ENCODE data around the gene IRGQ. TPM values are rescaled to one million over a fixed set of nuclear protein-coding genes. Genes with fewer than 3 reads are reported as not detected.

IRGQ gene
- polyA plus RNA-seq, 1 donor from 2014 or later = 156 TPM

DNA sequence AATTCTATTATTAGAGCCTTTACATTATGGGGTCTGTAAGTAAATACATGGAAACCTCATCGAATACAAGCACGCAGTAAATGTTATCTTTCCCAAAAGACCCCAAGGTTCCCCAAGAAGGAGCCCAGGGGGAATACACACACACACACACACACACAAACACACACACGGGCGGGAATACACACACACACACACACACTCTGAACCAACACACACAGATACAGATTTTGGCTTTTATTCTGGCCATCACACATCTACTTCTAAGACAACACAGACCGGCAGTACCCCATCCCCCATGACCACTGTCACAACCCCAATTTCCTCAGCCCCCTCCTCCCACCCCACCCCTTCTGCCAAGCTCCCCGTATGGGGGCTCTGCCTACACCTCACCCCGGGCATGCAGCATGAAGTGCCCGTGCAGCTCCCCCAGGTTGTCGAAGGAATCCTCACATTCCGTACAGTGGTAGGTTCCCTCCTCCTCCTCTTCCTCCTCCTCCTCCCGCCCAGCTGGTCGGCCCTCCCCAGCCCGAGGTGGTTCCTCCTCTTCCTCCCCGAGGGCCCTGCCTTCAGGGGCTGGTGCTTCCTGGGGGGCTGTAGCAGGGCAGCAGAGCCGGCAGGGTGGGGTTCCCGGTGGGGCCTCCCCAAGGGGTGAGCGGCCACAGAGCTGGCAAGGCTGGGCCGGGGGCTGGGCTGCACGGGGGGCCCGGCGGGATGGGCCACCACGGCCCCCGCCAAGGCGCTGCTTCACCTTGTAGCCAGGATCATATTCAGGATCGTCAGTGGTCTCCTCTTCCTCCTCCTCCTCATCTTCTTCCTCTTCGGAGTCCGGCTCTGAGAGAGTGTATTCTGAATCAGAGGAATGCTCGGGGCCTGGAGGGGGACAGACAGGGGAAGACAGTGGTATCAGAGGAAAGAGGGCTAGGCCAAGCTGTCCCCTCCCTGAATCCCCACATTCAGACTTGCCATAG is 11.6 kb upstream of the IRGQ start:
- TF ChIP-seq POLR2AphosphoS5 (IDR thresholded peaks at IDR 0.05) (no peak), TAF1 (IDR thresholded peaks at IDR 0.05; ENCODE audit: low read depth) (no peak), SMC3 (conservative IDR thresholded peaks at IDR 0.05; ENCODE audit: poor library complexity) (no peak), MXI1 (conservative IDR thresholded peaks at IDR 0.05; ENCODE audit: poor library complexity, severe bottlenecking) (no peak), RAD21 (conservative IDR thresholded peaks at IDR 0.05) (no peak), EZH2 (IDR thresholded peaks at IDR 0.05; ENCODE audit: borderline replicate concordance, insufficient read depth, low read length, poor library complexity, severe bottlenecking) (no peak)
- TF ChIP-seq, protein P1, sequence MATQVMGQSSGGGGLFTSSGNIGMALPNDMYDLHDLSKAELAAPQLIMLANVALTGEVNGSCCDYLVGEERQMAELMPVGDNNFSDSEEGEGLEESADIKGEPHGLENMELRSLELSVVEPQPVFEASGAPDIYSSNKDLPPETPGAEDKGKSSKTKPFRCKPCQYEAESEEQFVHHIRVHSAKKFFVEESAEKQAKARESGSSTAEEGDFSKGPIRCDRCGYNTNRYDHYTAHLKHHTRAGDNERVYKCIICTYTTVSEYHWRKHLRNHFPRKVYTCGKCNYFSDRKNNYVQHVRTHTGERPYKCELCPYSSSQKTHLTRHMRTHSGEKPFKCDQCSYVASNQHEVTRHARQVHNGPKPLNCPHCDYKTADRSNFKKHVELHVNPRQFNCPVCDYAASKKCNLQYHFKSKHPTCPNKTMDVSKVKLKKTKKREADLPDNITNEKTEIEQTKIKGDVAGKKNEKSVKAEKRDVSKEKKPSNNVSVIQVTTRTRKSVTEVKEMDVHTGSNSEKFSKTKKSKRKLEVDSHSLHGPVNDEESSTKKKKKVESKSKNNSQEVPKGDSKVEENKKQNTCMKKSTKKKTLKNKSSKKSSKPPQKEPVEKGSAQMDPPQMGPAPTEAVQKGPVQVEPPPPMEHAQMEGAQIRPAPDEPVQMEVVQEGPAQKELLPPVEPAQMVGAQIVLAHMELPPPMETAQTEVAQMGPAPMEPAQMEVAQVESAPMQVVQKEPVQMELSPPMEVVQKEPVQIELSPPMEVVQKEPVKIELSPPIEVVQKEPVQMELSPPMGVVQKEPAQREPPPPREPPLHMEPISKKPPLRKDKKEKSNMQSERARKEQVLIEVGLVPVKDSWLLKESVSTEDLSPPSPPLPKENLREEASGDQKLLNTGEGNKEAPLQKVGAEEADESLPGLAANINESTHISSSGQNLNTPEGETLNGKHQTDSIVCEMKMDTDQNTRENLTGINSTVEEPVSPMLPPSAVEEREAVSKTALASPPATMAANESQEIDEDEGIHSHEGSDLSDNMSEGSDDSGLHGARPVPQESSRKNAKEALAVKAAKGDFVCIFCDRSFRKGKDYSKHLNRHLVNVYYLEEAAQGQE (IDR thresholded peaks at IDR 0.05; ENCODE audit: borderline replicate concordance) = no peak
- Histone ChIP-seq H3K9me2 (ENCODE audit: insufficient read depth, low read length) (no peaks in the 10 kb centered on the region), H2AFZ (ENCODE audit: low read depth, low read length) (no peak overlapping the region), H3K9me3 (ENCODE audit: low read length) (no peaks in the 10 kb centered on the region), H3K4me2 (ENCODE audit: low read length) (no peak overlapping the region), H3K9ac (ENCODE audit: low read length) (no peak overlapping the region), H3K79me2 (replicated peaks; ENCODE audit: insufficient read depth, low read length) (peaks cover 7% of the 10 kb centered on the region), H3K36me3 (ENCODE audit: insufficient read depth, low read length) (no peaks in the 10 kb centered on the region), H3F3A (ENCODE audit: insufficient read depth, low read length, poor library complexity, severe bottlenecking) (no peaks in the 10 kb centered on the region), H3K27ac (ENCODE audit: low read length) (no peak overlapping the region), H3K4me3 (ENCODE audit: low read length) (no peak overlapping the region), H4K20me1 (ENCODE audit: insufficient read depth) (peaks cover 4% of the 10 kb centered on the region), H3K27me3 (ENCODE audit: insufficient read depth, low read depth, low read length) (no peaks in the 10 kb centered on the region)

DNA sequence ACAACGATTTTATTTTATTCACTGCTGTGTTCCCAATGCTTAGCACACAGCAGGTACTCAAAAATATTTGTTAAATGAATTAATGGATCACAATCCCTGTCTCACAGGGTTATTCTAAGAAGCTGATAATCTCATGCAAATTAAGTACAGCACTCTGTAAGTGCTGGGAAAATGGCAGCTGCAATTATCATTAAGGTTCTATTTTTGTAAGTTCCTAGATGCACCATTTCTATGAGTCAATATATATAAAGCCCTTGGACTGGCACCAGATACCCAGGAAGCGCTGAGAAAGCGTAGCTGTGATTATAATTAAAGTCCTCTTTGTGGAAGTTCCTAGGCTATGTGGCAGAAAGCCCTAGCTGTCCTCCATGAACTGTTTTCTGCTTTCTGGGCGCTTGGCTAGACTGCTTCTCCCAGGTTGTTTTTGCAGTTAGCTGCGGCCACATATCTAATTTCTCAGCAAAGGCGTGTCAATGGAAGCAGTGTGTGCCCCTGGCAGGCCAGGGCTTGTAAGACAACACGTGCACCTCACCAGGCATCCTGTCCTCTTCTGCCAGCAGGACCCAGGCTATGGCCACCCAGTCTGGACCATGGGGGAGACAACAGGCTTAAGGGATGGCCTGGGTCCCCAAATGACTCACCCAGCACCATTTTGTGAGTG is 10.8 kb upstream of the IRGQ start:
- H4K20me1 ChIP-seq (ENCODE audit: insufficient read depth) = no peaks in the 10 kb centered on the region
- no peak overlapping the region for H3K4me3 ChIP-seq (ENCODE audit: low read length)
- no peaks in the 10 kb centered on the region for H3K9me3 ChIP-seq (ENCODE audit: low read length)
- H3K4me2 ChIP-seq (ENCODE audit: low read length) = no peak overlapping the region
- no peak overlapping the region for H2AFZ ChIP-seq (ENCODE audit: low read depth, low read length)
- H3K9me2 ChIP-seq (ENCODE audit: insufficient read depth, low read length) = no peaks in the 10 kb centered on the region
- H3K27me3 ChIP-seq (ENCODE audit: insufficient read depth, low read depth, low read length) = no peaks in the 10 kb centered on the region
- no peaks in the 10 kb centered on the region for H3K36me3 ChIP-seq (ENCODE audit: insufficient read depth, low read length)
- H3K79me2 ChIP-seq (replicated peaks; ENCODE audit: insufficient read depth, low read length) = peaks cover under 1% of the 10 kb centered on the region
- H3K9ac ChIP-seq (ENCODE audit: low read length) = no peak overlapping the region
- TF ChIP-seq MXI1 (conservative IDR thresholded peaks at IDR 0.05; ENCODE audit: poor library complexity, severe bottlenecking) (no peak), EZH2 (IDR thresholded peaks at IDR 0.05; ENCODE audit: borderline replicate concordance, insufficient read depth, low read length, poor library complexity, severe bottlenecking) (no peak), POLR2AphosphoS5 (IDR thresholded peaks at IDR 0.05) (no peak), RAD21 (conservative IDR thresholded peaks at IDR 0.05) (no peak), SMC3 (conservative IDR thresholded peaks at IDR 0.05; ENCODE audit: poor library complexity) (no peak), TAF1 (IDR thresholded peaks at IDR 0.05; ENCODE audit: low read depth) (no peak), EP300 (conservative IDR thresholded peaks at IDR 0.05; ENCODE audit: poor library complexity, severe bottlenecking) (no peak)
- TF ChIP-seq, protein P1 (IDR thresholded peaks at IDR 0.05; ENCODE audit: borderline replicate concordance) = no peak
- TF ChIP-seq, protein P2, sequence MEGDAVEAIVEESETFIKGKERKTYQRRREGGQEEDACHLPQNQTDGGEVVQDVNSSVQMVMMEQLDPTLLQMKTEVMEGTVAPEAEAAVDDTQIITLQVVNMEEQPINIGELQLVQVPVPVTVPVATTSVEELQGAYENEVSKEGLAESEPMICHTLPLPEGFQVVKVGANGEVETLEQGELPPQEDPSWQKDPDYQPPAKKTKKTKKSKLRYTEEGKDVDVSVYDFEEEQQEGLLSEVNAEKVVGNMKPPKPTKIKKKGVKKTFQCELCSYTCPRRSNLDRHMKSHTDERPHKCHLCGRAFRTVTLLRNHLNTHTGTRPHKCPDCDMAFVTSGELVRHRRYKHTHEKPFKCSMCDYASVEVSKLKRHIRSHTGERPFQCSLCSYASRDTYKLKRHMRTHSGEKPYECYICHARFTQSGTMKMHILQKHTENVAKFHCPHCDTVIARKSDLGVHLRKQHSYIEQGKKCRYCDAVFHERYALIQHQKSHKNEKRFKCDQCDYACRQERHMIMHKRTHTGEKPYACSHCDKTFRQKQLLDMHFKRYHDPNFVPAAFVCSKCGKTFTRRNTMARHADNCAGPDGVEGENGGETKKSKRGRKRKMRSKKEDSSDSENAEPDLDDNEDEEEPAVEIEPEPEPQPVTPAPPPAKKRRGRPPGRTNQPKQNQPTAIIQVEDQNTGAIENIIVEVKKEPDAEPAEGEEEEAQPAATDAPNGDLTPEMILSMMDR (IDR thresholded peaks at IDR 0.05; ENCODE audit: poor library complexity, severe bottlenecking) = no peak
- no peak overlapping the region for H3K27ac ChIP-seq (ENCODE audit: low read length)
- H3F3A ChIP-seq (ENCODE audit: insufficient read depth, low read length, poor library complexity, severe bottlenecking) = no peaks in the 10 kb centered on the region
